ENCODE results near the gene PCARE.
A peak's percentile ranks its signal among the peaks of the same experiment; 100 is the strongest.

GRCh38 chr2:29115797-29116781 is 41.8 kb upstream of the PCARE start:
- TF ChIP-seq POLR2A (IDR thresholded peaks at IDR 0.05; ENCODE audit: low read length) (peak; percentile 37), GATA1 (IDR thresholded peaks at IDR 0.05; ENCODE audit: low read depth, low read length) (no peak)

Measured in erythroblast (primary cell).